Activated CD8-positive, alpha-beta memory T cell treated with anti-CD3 and anti-CD28 coated beads for 1 hour (primary cell): ENCODE results near the gene POM121L2.

Experiments used
- DNase-seq, 2 donors: peaks; one replicate each; pipeline ENCODE4 v3.0.0-alpha.2; 2020; ENCODE audit warnings: low read depth in 1 of 2; ENCODE audit errors: extremely low read depth in 1 of 2

POM121L2 gene

DNA sequence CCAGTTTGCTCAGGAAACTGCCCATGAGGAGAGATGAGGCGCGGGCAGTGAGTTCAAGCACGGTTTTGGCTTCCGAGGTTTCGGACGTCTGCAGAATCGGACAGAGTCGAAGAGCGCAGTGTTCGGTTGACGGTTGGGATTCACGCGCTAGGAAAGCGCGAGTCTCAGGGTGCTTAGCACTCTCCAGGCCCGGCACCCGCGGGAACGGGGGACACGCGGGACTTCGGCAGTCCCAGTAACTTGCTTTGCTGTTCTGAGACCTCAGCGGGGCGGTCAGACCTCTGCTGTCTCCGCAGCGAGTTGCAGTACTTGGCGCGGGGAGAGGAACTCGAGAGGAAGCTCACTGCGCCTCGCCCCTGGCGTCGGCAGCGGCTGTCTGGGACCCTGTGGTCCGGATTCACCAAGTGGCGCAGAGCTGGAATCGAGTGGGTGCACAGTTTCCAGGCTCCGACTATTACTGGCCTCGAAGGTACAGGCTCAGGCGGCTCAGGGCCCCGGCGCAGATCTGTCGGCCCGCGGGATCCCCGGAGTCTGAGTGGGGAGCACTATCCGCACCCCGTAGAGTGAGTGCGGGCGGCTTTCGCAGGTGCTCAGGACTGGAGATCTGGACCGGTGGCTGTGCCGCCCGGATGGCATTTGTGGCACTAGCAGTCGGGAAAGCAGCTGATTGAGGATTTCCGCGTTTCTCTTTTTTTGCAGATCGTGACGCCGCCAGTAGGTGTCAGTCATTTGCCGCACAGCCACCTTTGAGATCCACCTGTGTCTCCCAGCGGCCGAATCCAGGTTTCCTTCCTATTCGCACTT, at the start of gene POM121L2:
Gene POM121L2 (minus strand): TSS at position 128 of the 804 bp plus-strand sequence. CDS start 103 bp downstream, at position 25.
- peak; percentile 20 to 31 for DNase-seq

DNA sequence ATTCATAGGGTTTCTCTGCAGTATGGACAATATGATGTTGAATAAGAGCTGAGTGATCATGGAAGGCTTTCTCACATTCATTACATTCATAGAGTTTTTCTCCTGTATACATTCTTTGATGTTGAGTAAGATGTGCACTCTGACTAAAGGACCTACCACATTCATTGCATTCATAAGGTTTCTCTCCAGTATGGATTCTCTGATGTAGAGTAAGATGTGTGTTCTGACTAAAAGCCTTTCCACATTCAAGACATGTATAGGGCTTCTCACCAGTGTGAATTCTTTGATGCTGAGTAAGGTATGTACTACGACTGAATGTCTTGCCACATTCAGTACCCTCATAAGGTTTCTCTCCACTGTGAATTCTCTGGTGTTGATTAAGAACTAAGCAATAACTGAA, 47.2 kb upstream of the POM121L2 start:
- DNase-seq: no peak

DNA sequence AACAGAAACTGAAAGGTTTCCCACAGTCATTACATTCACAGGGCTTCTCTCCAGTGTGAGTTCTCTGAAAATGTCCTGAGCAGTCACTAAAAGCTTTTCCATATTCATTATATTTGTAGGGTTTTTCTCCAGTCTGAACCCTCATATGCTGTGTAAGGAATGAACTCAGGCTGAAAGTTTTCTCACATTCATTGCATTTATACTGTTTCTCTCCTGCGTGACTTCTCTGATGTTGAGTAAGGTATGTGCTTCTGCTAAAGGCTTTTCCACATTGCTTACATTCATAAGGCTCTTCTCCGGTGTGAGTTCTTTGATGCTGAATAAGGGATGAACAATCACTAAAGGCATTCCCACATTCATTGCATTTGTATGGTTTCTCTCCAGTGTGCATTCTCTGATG, 46.7 kb upstream of the POM121L2 start:
- no peak for DNase-seq

DNA sequence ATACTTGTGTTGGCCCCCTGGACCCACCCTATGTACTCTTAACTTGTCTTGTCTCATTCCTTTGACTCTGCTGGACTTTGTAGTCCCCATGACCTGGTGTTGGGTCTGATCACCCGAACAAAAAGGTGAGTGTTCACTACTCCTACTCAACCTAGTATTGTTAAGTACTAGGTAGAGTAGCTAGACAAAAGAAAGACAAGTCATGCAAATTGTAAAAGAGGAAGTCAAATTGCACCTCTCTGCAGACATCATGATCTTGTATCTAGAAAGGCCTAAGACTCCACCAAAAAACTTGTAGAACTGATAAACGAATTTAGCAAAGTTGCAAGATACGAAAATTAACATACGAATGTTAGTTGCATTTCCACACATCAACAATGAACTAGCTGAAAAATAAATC, 40.8 kb upstream of the POM121L2 start:
- DNase-seq: no peak

DNA sequence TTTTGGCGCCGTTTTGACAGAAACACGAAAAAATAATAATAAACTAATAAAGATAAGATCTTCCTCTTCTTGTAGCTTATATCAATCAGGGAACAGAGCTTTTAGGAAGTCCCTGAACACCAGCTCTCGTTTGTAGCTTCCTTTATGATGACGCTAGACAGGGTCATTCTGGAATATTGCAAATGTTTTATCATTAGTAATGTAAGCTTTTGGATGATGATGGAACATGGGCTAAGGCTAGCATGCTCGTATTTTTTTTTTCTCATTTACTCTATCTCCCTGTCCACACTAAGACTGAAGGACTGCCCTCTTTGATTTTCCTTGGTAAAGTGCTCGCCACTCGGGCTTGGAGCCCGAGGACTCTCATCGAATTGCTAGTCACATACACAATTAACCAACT, 22.1 kb upstream of the POM121L2 start:
- DNase-seq: no peak

DNA sequence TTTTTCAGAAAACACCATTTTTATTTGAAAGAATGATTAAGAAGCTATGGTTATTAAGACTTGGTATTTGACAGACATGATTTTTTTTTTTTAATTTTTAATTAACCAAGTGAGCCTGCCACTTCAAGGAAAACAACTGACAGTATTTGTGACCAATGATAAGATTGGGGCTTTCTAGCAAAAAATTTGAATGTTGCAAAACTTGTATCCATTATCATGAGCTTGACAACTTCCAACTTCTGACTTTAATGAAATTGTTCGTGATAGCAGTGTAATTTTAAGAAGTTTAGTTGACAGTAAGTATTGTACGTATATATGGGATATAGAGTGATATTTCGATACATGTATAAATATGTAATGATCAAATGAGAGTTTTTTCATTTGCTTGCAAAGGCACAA, 21.6 kb upstream of the POM121L2 start:
- DNase-seq: no peak

DNA sequence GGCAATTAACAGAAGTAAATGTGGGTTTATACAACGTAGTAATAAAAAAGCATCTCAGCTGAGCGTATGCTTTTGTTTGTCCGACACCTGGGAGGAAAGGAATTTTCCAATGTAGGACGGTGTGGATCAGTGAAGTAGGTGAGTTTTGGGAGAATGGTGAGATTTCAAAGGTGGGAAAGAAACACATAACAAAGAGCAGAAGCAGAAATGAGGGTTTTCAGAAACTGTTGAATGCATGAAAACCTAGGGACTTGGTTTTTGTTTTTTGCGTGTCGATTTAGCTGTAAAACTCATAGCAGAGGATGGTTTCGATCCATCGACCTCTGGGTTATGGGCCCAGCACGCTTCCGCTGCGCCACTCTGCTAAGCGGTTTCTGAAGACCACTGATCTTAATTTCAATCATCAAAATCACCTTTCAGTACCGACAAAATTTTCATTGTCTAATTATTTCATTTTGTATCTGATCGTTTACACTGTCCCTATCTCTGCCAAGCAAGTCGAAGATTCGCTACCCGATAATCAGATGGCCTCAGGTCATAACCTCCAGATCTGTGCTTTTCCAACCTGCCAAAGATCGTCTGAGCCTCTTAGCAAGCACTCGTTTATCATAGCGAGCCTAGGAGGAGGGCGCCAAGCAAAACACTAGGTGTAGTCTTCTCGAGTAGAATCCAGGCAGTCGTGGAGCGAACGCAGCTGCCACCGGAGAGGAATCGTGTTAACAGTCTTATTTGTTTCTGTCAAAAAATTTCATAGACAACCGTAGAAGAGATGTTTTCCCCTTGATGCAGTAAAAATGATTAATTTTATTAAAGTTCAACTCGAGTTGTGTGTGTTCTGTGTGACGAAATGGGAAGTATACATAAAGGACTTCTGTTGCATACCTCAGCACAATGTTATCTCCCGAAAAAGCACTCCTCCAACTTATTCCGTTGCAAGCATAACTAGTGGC, 20.9 kb upstream of the POM121L2 start:
- DNase-seq: peak; percentile 13 to 14

DNA sequence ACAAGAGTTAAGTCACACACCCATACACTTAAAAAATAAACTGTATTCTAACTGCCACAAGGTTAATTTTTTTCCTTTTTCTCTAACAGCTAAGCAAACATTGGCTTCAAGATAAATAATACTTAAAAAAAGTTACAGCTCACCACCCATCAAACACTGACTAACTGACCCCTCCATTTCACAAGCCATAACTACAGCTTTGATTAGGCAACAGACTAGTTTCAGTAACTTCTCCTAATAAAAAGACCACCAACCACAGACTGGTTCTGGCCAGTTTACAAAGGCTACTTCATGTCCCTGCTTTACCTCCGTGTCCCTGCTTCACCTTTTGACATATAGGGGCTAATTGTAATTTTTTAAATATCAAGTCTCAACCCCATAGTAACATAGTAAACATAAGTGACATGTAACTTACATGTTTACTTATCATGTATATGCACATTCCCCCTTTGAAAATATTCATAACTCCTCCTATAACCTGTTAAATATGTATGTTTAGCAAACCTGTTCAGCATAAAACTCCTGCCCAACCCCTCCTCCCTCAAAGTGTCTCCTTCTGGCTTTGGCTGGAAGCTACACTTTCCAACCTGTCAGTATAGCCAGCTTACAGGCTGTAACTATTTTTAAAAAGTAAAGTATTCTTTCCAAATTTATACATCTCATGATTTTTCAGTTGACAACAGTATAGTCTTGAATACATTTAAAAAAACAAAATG, 15.1 kb upstream of the POM121L2 start:
- no peak for DNase-seq

DNA sequence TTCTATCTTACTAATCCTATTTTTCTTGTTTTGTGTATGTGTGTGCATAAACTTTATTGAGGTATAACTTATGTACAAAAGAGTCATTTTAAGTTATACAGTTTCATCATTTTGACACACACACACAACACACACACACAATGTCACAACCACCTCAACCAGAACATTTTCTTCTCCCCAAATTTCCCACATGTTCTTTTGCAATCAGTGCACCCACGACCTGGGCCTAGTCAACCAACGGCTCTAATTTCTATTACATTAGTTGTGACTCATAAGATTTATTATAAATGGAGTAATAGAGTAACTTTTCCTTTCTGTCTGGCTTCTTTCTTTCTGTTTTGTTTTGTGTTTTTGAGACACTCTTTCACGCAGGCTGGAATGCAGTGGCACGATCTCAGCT, 9.8 kb upstream of the POM121L2 start:
- DNase-seq: no peak

DNA sequence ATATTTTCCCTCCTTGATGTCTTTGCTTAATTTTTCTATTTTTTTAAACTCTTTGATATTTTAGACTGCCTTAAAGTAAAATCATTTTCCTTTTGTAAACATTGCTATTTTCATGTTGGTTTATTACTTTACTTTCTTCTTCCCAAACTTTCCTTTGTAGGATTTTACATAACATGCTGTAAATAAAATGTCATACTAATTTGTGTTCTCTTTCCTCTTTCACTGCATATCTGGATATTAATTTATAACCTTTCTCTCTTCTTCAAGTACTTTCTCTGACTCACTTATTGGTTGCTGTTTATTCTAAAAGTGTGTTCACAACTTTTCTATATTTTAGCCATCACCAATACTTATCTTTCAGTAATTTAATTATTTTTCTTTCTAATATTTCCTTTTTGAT, 9.3 kb upstream of the POM121L2 start:
- no peak for DNase-seq

DNA sequence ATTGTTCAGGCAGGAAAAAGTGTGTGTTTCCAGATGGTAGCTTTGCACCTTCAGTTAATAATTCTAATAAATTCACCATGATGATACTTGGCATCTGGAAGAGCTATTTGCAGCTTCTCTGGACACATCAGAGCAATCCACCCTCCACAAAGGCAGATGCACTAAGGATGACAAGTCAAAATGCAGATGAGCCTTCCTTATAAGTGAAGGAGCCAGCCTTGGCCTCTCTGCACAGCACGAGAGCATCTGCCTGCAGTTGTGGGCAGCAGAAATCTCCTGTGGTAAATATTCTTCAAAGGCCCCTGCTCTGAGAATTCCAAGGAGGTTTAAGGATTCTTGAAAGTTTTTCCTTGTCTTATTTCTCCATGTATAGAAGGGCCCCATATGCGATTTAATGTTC, 6.9 kb upstream of the POM121L2 start:
- DNase-seq: no peak

DNA sequence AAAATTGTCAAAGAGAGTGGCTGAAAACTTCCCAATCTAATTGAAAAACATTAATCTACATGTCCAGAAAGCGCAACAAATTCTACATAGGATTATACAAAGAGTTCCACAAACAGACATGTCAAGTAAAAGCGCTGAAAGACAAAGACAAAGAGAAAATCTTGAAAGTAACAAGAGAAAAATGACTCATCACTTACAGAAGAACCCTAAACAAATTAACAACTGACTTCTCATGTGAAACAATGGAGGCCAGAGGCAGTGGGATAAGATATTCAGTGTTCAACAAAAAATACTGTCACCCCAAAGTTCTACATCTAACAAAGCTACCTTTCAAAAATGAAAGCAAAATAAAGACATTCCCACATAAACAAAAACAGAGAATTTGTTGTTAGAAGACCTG, 2.0 kb upstream of the POM121L2 start:
- DNase-seq: no peak

DNA sequence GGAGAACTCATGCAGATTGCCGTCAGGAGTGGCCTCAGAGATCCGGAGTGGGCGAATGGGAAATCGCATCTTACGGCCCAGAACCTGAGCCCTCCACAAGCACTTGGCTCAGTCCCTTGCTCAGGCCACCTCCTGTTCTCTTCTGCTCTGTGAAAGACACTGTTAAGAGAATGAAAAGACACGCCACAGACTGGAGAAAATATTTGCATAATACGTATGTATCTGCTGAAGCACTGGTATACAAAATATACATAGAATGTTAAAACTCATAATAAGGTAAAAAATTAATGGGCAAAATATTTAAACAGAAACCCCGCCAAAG, 838 bp upstream of the POM121L2 start:
- no peak for DNase-seq

DNA sequence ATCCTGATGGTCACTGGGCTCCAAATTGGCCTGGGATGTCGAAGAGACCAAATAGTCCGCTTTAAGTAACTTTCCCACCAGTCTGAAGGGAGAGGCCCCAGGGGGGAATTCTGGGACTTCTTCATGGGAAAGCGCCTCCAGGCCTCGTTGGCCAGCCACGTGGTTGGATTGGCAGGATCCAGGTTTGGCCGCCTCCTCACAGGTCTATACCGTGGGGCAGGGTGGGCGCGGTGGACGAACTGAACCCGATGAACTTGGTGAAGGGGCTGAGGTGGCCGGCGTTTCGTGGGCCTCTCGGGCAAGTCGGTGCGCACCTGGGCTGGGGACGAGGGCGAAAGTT, 297 bp downstream of the POM121L2 start:
- no peak for DNase-seq

DNA sequence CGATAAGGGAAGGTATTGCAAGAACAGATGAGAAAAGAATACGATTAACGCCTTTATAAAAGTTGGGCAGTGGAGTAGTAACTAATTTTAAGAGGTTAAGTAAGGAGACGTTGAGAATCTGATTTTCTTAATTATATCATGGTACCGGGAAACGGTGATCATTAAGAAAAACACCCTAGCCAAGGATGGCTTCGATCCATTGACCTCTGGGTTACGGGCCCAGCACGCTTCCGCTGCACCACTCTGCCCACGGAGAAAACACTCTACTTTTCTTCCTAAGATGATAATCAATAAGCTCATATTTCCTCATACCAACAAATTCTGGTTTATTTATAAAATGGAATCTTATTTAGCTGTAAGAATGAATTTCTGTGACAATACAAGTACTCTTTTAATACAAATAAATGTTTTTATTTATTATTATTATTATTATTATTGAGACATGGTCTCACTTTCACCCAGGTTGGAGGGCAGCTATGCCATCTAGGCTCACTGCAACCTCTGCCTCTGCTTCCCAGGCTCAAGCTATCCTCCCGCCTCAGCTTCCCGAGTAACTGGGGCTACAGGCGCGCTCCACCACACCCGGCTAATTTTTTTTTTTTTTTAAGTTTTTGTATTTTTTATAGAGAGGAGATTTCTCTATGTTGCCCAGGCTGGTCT, 8.3 kb downstream of the POM121L2 start:
- no peak for DNase-seq

DNA sequence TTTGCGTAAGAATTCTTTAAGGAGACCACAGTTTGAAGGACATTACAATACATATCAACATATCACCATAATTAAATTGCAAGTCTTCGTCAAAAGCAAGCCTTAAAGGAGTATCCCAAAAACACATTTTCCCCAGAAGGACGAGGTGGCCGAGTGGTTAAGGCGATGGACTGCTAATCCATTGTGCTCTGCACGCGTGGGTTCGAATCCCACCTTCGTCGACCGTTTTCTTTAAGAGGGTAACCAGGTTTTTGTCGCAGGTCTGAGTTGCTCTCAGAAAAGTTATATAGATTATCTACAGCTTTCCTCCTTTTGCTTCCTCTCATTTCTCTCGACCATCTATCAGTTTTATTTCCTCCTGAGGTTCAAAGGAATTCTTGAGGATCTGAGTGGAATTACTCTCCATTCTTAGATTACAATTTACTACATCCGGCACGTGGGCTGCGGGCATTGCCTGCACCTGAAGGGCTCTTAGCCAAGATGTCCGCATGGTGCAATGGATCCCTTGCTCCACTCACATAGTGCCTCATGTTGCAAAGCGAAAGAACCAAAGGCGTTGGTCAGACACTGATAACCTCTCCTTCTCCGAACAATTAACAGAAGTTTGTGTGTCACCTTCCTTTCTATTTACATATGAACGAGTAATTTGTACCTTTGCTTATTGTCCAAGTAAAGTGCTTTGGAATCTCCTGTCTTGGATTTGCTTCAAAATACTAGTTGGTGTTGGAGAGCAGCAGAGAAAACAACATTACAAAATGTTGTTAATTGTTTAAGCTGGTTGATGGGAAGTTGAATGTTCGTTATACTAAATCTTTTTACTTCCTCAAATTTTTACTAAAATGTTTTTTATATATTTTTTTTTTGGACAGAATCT, 14.0 kb downstream of the POM121L2 start:
- no peak for DNase-seq

DNA sequence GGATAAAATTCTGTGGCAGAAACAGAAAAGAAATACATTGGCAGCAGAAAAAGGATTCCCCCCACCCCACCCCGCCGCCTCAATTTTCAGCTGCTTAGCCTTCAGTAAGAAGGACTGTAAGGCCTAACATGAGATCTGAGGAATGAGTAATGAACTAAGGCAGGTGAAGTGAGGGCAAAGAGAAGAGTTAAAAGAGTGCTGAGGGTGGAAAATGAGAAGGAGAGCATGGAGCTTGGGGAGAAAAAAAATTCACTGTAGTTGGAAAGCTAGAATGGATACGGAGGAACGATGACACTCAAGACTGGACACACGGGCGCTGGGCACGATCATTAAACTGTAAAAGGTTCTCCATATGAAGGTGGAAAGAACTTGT, 14.6 kb downstream of the POM121L2 start:
- no peak for DNase-seq

DNA sequence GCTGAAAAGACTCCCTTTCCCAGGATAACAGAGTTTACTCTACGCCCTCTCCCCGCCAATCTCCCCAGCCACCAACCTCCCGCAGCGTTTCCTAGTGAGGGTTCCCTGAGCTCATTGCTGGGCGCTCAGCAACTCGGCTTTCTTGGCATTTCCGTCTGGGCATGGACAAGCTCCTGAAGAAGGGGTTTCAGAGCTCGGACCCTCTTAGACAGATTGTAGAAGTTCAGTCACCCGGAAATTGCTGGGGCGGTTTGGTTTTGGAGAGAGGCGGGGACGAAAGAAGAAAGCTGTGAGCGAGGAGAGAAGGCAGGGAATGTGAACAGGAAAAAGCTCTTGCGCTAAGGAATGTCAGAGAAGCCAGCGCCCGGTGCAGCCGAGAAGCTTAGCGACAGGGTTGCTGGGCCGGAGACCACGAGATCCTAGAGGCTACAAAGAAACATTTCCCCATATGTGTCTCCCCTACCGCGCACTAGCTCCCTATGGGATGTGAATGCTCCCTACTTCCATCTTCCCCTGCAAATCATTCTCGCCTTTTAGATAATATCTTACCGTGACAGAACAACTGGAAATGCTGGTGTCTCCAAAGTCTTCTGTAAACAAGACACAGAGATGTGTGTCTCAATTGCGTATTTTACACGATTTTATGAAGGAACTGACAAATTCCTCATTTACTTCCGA, 15.8 kb downstream of the POM121L2 start:
- no peak for DNase-seq

DNA sequence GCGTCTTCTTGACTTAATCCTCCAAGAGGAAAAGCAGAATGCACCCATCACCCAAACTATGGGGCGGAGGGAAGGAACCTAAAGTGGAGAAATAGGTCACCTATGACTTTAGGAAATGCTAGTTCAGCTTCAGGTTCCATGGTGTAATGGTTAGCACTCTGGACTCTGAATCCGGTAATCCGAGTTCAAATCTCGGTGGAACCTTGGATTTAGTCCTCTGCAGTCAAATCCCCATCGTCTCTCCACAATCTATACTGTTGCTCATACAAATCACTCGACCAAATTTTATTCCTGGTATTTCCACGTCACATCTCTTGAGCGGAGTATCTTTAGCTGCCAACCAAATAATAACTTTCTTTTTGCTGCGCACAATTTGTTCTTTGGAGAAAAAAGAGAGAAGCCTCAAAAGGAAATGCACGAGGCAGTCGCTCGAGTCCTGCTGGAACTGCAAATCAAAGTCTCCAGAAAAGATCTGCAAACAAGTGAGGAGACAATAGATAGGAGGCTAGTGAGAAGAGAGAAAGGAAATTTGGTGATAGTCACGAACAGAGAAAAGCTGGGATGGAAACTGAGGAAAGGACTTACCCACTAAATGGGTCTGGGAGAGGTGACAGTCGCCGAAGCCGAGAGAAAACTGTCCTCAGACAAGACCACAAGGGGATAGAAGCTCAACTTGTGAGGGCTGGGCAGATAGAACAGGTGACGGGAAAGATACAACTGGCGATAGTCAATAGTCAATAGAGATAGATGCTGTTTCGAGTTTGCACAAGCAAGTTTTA, 16.6 kb downstream of the POM121L2 start:
- no peak for DNase-seq
